Skeletal muscle satellite cell (primary cell): ENCODE data around the gene RRP12.
"Not testable (repeated sequence)": the region's sequence is repeated elsewhere in the genome, so short reads cannot be mapped to it uniquely, and the experiment has no call there.

ENCODE experiments used
- H3K27me3 ChIP-seq: 2 replicates; pipeline ENCODE4 v1.7.0; 2013; ENCODE audit warnings: low read length; ENCODE audit not compliant: control insufficient read depth, insufficient read depth
- H3K36me3 ChIP-seq: 2 replicates; pipeline ENCODE4 v1.7.0; 2013; ENCODE audit warnings: mild to moderate bottlenecking, control low read depth, low read length; ENCODE audit not compliant: insufficient read depth
- H3K4me1 ChIP-seq: 2 replicates; pipeline ENCODE4 v1.7.0; 2013; ENCODE audit warnings: low read length; ENCODE audit not compliant: control insufficient read depth, insufficient read depth
- H3K4me2 ChIP-seq: 2 replicates; pipeline ENCODE4 v1.7.0; 2013; ENCODE audit warnings: mild to moderate bottlenecking, low read length
- H3K4me3 ChIP-seq: 2 replicates; pipeline ENCODE4 v1.7.0; 2013; ENCODE audit warnings: low read length
- H3K9ac ChIP-seq: 2 replicates; pipeline ENCODE4 v1.7.0; 2013; ENCODE audit warnings: mild to moderate bottlenecking, low read depth, low read length, moderate library complexity
- H3K9me3 ChIP-seq: replicated peaks from 2 replicates; pipeline ENCODE4 v1.7.0; 2013; ENCODE audit warnings: mild to moderate bottlenecking, control low read depth, low read length

The RRP12 gene

DNA sequence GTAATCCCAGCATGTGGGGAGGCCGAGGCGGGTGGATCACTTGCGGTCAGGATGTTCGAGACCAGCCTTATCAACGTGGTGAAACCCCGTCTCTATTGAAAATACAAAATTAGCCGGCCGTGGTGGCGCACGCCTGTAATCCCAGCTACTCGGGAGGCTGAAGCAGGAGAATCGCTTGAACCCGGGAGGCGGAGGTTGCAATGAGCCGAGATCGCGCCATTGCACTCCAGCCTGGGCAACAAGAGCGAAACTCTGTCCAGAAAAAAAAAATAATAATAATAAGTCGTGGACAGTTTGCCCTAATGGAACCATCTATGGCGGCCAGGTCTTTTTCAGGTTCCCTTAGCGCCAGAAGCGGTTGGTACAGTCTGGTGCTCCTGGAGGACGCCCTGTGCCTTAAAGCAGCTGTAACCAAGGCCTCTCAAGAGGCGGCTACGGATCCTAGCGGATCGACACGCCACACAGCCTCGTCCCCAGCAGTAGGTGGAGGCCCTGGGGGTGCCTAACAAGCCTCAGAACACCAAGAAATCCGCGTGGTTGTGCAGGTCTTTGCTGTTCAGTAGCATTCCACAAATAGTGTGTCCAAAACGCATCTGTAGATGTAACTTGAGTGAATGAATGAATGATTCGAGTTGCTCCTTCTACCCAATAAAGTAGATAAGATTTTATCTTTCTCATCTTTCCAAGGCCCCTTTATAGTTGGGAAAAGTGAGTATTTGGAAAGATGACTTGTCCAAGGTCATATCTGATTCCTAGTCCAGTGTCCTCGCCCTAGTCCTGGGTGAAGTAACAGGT lies 25.8 kb upstream of the RRP12 start:
- H3K4me2 ChIP-seq = peak overlapping the region; percentile 95
- H3K9ac ChIP-seq = peak overlapping the region; percentile 98
- peaks cover 26% of the 10 kb centered on the region for H3K4me1 ChIP-seq
- H3K27me3 ChIP-seq = no peaks in the 10 kb centered on the region
- H3K9me3 ChIP-seq = no peaks in the 10 kb centered on the region
- peaks cover 44% of the 10 kb centered on the region for H3K36me3 ChIP-seq
- H3K4me3 ChIP-seq = peak overlapping the region; percentile 99

DNA sequence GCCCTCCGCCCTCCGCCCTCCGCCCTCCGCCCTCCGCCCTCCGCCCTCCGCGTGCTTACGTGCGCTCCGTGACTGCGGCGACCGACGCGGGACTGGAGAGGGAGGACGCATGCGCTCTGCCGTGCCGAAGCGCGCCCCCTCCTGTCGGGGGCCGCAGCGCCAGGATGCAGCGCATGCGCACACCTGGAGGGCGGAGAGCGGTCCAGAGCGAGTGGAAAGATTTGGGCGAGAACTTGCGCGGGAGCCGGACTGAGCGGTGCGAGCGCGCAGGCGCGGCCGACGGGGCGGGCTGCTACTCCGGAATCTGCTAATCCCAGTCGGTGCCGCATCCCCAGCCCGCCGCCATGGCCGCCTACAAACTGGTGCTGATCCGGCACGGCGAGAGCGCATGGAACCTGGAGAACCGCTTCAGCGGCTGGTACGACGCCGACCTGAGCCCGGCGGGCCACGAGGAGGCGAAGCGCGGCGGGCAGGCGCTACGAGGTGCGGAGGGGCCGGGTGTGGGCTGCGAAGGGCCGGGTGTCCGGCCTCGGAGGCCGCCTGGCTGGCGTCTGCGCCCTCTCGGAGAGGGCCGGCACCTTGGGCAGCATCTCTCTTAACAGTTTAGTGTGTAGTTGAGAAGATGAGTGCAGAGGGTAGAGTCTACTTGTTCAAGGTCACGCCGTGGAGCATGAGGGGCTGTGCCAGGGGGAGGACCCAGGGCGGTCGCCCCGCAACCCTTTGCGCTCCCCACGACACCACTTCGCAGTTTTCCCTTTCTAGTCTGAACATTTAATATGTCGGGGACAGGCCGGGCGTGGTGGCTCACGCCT lies 25.0 kb upstream of the RRP12 start, which contains the start of gene PGAM1:
Gene PGAM1 (plus strand): TSS at position 228 of the 812 bp plus-strand sequence. CDS start 117 bp downstream, at position 345.
- Histone ChIP-seq H3K4me2 (peak within 1 kb of the TSS; percentile 95), H3K36me3 (peaks cover 36% of the 10 kb centered on the region), H3K27me3 (no peaks in the 10 kb centered on the region), H3K4me1 (peaks cover 26% of the 10 kb centered on the region), H3K9ac (peak within 1 kb of the TSS; percentile 98), H3K4me3 (peak within 1 kb of the TSS; percentile 99), H3K9me3 (no peaks in the 10 kb centered on the region)

GRCh38 chr10:97423757-97424098 lies 22.6 kb upstream of the RRP12 start:
- not testable (repeated sequence) for H3K9me3 ChIP-seq, H3K4me3 ChIP-seq, H3K9ac ChIP-seq, H3K27me3 ChIP-seq, H3K4me2 ChIP-seq
- H3K4me1 ChIP-seq = peaks cover 24% of the 10 kb centered on the region
- H3K36me3 ChIP-seq = peaks cover 16% of the 10 kb centered on the region

DNA sequence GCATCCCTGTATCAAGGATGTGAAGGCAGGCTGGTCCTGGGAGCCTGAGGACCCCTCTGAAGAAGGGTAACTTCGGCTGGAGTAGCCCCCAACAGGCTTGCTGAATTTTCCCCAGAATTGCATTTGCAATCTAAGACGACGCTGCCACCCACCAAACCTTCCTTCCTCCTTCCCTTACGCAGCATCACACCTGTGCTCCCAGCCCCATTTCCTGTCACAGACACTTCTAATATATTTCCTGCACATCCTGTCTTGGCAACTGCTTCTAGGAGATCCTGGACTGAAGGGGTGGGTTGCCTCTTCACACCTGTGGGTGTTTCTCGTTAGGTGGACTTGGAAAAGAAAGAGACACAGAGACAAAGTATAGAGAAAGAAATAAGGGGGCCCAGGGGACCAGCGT lies 15.4 kb upstream of the RRP12 start:
- Histone ChIP-seq H3K9ac (no peak overlapping the region), H3K4me1 (peaks cover 6% of the 10 kb centered on the region), H3K27me3 (no peaks in the 10 kb centered on the region), H3K4me2 (no peak overlapping the region), H3K36me3 (no peaks in the 10 kb centered on the region), H3K9me3 (no peaks in the 10 kb centered on the region), H3K4me3 (no peak overlapping the region)

- Histone ChIP-seq H3K36me3 (no peaks in the 10 kb centered on the region), H3K9ac (no peak overlapping the region)
These were observed 11.8 kb upstream of the RRP12 start for GRCh38 chr10:97412891-97413304.

DNA sequence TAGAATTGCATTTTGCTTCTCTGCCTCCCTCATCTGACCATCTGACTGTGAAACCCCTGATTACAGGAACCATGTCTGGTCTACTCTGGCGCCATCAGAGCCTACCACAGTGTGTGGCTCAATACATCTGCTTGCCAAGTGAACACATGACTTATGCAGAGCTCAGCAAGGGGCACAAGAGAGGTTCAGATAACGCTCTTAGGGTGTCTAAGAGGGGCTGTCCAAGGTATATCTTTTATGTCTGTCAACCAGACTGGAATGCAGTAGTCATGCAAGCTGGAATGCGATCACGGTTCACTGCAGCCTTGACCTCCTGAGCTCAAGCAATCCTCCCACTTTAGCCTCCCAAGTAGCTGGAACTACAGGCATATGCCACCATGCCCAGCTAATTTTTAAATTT lies 10.3 kb upstream of the RRP12 start:
- H3K4me2 ChIP-seq = no peak overlapping the region
- H3K36me3 ChIP-seq = no peaks in the 10 kb centered on the region
- no peaks in the 10 kb centered on the region for H3K9me3 ChIP-seq
- no peaks in the 10 kb centered on the region for H3K27me3 ChIP-seq
- H3K4me1 ChIP-seq = peaks cover 6% of the 10 kb centered on the region
- no peak overlapping the region for H3K9ac ChIP-seq
- H3K4me3 ChIP-seq = no peak overlapping the region

More at GRCh38 chr10:97412891-97413304, 11.8 kb upstream of the RRP12 start:
- no peak overlapping the region for H3K4me3 ChIP-seq
- no peaks in the 10 kb centered on the region for H3K9me3 ChIP-seq
- H3K4me2 ChIP-seq = no peak overlapping the region
- H3K27me3 ChIP-seq = no peaks in the 10 kb centered on the region
- H3K4me1 ChIP-seq = peaks cover 6% of the 10 kb centered on the region

GRCh38 chr10:97408496-97408992 lies 7.4 kb upstream of the RRP12 start:
- H3K9ac ChIP-seq = no peak overlapping the region

GRCh38 chr10:97407952-97408248 lies 6.8 kb upstream of the RRP12 start:
- H3K36me3 ChIP-seq = no peaks in the 10 kb centered on the region
- H3K9me3 ChIP-seq = no peaks in the 10 kb centered on the region
- no peak overlapping the region for H3K4me2 ChIP-seq
- no peak overlapping the region for H3K4me3 ChIP-seq
- no peaks in the 10 kb centered on the region for H3K4me1 ChIP-seq
- no peaks in the 10 kb centered on the region for H3K27me3 ChIP-seq
- H3K9ac ChIP-seq = no peak overlapping the region

More at GRCh38 chr10:97408496-97408992, 7.4 kb upstream of the RRP12 start:
- no peaks in the 10 kb centered on the region for H3K4me1 ChIP-seq
- H3K9me3 ChIP-seq = no peaks in the 10 kb centered on the region
- H3K4me2 ChIP-seq = no peak overlapping the region
- H3K4me3 ChIP-seq = no peak overlapping the region
- no peaks in the 10 kb centered on the region for H3K36me3 ChIP-seq
- H3K27me3 ChIP-seq = no peaks in the 10 kb centered on the region

- Histone ChIP-seq H3K27me3 (no peaks in the 10 kb centered on the region), H3K4me2 (peak overlapping the region; percentile 81), H3K36me3 (no peaks in the 10 kb centered on the region), H3K9ac (no peak overlapping the region), H3K4me3 (peak overlapping the region; percentile 38), H3K9me3 (no peaks in the 10 kb centered on the region), H3K4me1 (no peaks in the 10 kb centered on the region)
These were observed 6.2 kb upstream of the RRP12 start for GRCh38 chr10:97407211-97407951.

- not testable (repeated sequence) for H3K4me1 ChIP-seq, H3K36me3 ChIP-seq, H3K9me3 ChIP-seq, H3K4me2 ChIP-seq, H3K9ac ChIP-seq, H3K27me3 ChIP-seq, H3K4me3 ChIP-seq
These were observed 5.3 kb upstream of the RRP12 start for GRCh38 chr10:97406483-97406882.

DNA sequence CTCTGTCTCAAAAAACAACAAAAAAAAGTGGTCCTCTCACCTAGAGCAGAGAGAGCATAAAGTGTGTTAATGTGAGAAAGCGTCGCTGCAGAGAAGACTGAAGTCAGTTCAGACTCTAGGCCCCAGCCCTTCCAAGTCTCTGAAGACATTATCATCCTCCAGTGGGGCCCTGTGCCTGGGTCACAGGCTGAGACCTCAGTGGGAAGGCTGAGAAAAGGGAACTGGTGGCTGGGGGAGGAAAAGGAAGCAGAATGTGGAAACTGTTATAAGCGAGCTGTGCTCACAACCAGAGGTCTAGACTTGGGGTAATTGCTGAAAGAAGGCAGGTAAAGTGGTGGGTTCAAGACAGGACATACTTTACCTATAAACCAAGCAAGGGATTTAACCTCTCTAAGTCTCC lies 4.9 kb upstream of the RRP12 start:
- H3K4me3 ChIP-seq = no peak overlapping the region
- no peaks in the 10 kb centered on the region for H3K36me3 ChIP-seq
- H3K27me3 ChIP-seq = no peaks in the 10 kb centered on the region
- no peaks in the 10 kb centered on the region for H3K4me1 ChIP-seq
- no peak overlapping the region for H3K4me2 ChIP-seq
- H3K9me3 ChIP-seq = no peaks in the 10 kb centered on the region
- no peak overlapping the region for H3K9ac ChIP-seq
